PC-9 (cell line): Measurements from ENCODE around the gene LRFN2. TPM values are rescaled to one million over a fixed set of nuclear protein-coding genes. Genes with fewer than 3 reads are reported as not detected.

Source experiments
- BruUV-seq: library from RNA; stranded (reverse); fragments of 400-500 nt; replicated peaks from 2 replicates; lab custom pipeline; 2021; lab: Mats Ljungman, UMichigan
- CTCF ChIA-PET: fragments of 300-600 bp; sonication (Branson Sonifier 250); formaldehyde crosslinking; loops from one replicate; lab custom pipeline; 2022; ENCODE audit warnings: antibody characterized with exemption; lab: Charles Lee
- POLR2A ChIA-PET: fragments of 300-600 bp; sonication (Branson Sonifier 250); formaldehyde crosslinking; loops from one replicate; lab custom pipeline; 2022; ENCODE audit warnings: antibody characterized with exemption; ENCODE audit not compliant: unreplicated experiment; lab: Charles Lee
- DNase-seq, 2 experiments: peaks; one replicate each; pipeline versions ENCODE4 v3.0.0 to v3.0.0-alpha.2; 2015 to 2022; ENCODE audit warnings: mixed read lengths in 1 of 2
- H2AFZ ChIP-seq: fragments of 200-600 bp; sonication (generic); 2 replicates; pipeline ENCODE4 v1.8.1; 2017; ENCODE audit warnings: antibody characterized with exemption
- H3F3A ChIP-seq: fragments of 200-600 bp; sonication (generic); 2 replicates; pipeline ENCODE4 v1.8.1; 2017; ENCODE audit warnings: antibody characterized with exemption, mild to moderate bottlenecking, low read depth; ENCODE audit not compliant: insufficient read depth
- H3K27ac ChIP-seq: fragments of 200-600 bp; sonication (generic); 2 replicates; pipeline ENCODE4 v1.6.1; 2016; ENCODE audit warnings: mixed run types
- H3K27me3 ChIP-seq: fragments of 200-600 bp; sonication (generic); 2 replicates; pipeline ENCODE4 v1.6.1; 2016; ENCODE audit warnings: low read depth, mixed run types; ENCODE audit not compliant: insufficient read depth
- H3K36me3 ChIP-seq: fragments of 200-600 bp; sonication (generic); 2 replicates; pipeline ENCODE4 v1.6.1; 2016; ENCODE audit warnings: low read depth, mixed run types
- H3K4me1 ChIP-seq: fragments of 200-600 bp; sonication (generic); replicated peaks from 2 replicates; pipeline ENCODE4 v1.6.1; 2016; ENCODE audit warnings: mixed run types; ENCODE audit not compliant: insufficient read depth
- H3K4me2 ChIP-seq: fragments of 200-600 bp; sonication (generic); 2 replicates; pipeline ENCODE4 v1.6.1; 2017; ENCODE audit warnings: mixed run types
- H3K4me3 ChIP-seq: fragments of 200-600 bp; sonication (generic); 2 replicates; pipeline ENCODE4 v1.6.1; 2016; ENCODE audit warnings: mixed run types
- H3K79me2 ChIP-seq: fragments of 200-600 bp; sonication (generic); 2 replicates; pipeline ENCODE4 v1.6.1; 2017; ENCODE audit warnings: low read depth, mixed run types
- H3K9me2 ChIP-seq: fragments of 200-600 bp; sonication (generic); 2 replicates; pipeline ENCODE4 v1.8.1; 2017; ENCODE audit warnings: mild to moderate bottlenecking; ENCODE audit not compliant: insufficient read depth
- H3K9me3 ChIP-seq: fragments of 200-600 bp; sonication (generic); 2 replicates; pipeline ENCODE4 v1.8.1; 2016; ENCODE audit warnings: low read depth; ENCODE audit not compliant: insufficient read depth
- H4K20me1 ChIP-seq: fragments of 200-600 bp; sonication (generic); 2 replicates; pipeline ENCODE4 v1.8.1; 2017; ENCODE audit not compliant: insufficient read depth
- CTCF ChIP-seq: fragments of 200-600 bp; sonication (generic); conservative IDR thresholded peaks from 2 replicates; pipeline ENCODE4 v1.6.1; 2017; ENCODE audit warnings: mixed run types, antibody characterized with exemption, mild to moderate bottlenecking, moderate library complexity
- EZH2 ChIP-seq: fragments of 200-600 bp; sonication (generic); IDR thresholded peaks from 2 replicates; pipeline ENCODE4 v1.8.0; 2017; ENCODE audit warnings: antibody characterized with exemption, low read depth
- intact Hi-C: fragments of 100-400 bp; cut with micrococcal nuclease; formaldehyde crosslinking; loops from one replicate; pipeline ENCODE4 v1.10.0; 2022; ENCODE audit not compliant: unreplicated experiment
- total RNA-seq: library from RNA; stranded (reverse); gene quantifications from 2 replicates; pipeline ENCODE4 v1.2.3, GENCODE V29; 2021

LRFN2 gene
- total RNA-seq, 1 experiment from 2014 or later, result not detected

GRCh38 chr6:40348591-40348990, 238.6 kb downstream of the LRFN2 start:
- no peak overlapping the region for H3K4me2 ChIP-seq
- H4K20me1 ChIP-seq, result no peaks in the 10 kb centered on the region
- H3K27me3 ChIP-seq, result peaks cover 35% of the 10 kb centered on the region
- H3K79me2 ChIP-seq, result no peaks in the 10 kb centered on the region
- peaks cover 7% of the 10 kb centered on the region; the same call in 1 of the 2 replicates for H3F3A ChIP-seq
- no peaks in the 10 kb centered on the region for H3K4me1 ChIP-seq
- intact Hi-C loops, result no loop called here
- H3K9me3 ChIP-seq, result no peaks in the 10 kb centered on the region
- H3K36me3 ChIP-seq, result no peaks in the 10 kb centered on the region
- no peak for DNase-seq
- ChIA-PET CTCF (no interaction called here), POLR2A (no interaction called here)
- TF ChIP-seq CTCF (no peak), EZH2 (no peak)
- no peaks in the 10 kb centered on the region for H3K9me2 ChIP-seq
- no peak overlapping the region for H3K4me3 ChIP-seq
- BruUV-seq, result no TSS peak
- H2AFZ ChIP-seq, result no peak overlapping the region
- H3K27ac ChIP-seq, result no peak overlapping the region

GRCh38 chr6:40347571-40348011, 239.6 kb downstream of the LRFN2 start:
- TF ChIP-seq EZH2, result no peak
- H3K9me2 ChIP-seq, result no peaks in the 10 kb centered on the region
- no peaks in the 10 kb centered on the region for H3K9me3 ChIP-seq
- no peak overlapping the region for H2AFZ ChIP-seq
- H3K36me3 ChIP-seq, result no peaks in the 10 kb centered on the region
- no peak overlapping the region for H3K4me3 ChIP-seq
- DNase-seq, result no peak
- H3K27me3 ChIP-seq, result peaks cover 42% of the 10 kb centered on the region
- ChIA-PET POLR2A (no interaction called here), CTCF (no interaction called here)
- peaks cover 7% of the 10 kb centered on the region; the same call in 1 of the 2 replicates for H3F3A ChIP-seq
- no peak overlapping the region for H3K27ac ChIP-seq
- no peaks in the 10 kb centered on the region for H4K20me1 ChIP-seq
- no peaks in the 10 kb centered on the region for H3K4me1 ChIP-seq
- no peaks in the 10 kb centered on the region for H3K79me2 ChIP-seq
- intact Hi-C loops, result no loop called here
- no peak overlapping the region for H3K4me2 ChIP-seq
- no TSS peak for BruUV-seq

GRCh38 chr6:40346246-40346645, 240.9 kb downstream of the LRFN2 start:
- Histone ChIP-seq H3K4me2 (no peak overlapping the region), H2AFZ (no peak overlapping the region), H3K27me3 (peaks cover 54% of the 10 kb centered on the region), H3K4me3 (no peak overlapping the region), H3K36me3 (no peaks in the 10 kb centered on the region), H3K4me1 (no peaks in the 10 kb centered on the region), H3K79me2 (no peaks in the 10 kb centered on the region), H3K27ac (no peak overlapping the region), H4K20me1 (no peaks in the 10 kb centered on the region), H3F3A (peaks cover 7% of the 10 kb centered on the region; the same call in 1 of the 2 replicates), H3K9me2 (no peaks in the 10 kb centered on the region), H3K9me3 (no peaks in the 10 kb centered on the region)
- TF ChIP-seq EZH2 (no peak), CTCF (no peak)
- no peak for DNase-seq
- CTCF ChIA-PET, result no interaction called here
- BruUV-seq, result no TSS peak
- intact Hi-C loops, result no loop called here
- POLR2A ChIA-PET, result no interaction called here
